ENCODE measurements around the gene ARIH1. TPM values are rescaled to one million over a fixed set of nuclear protein-coding genes. Genes with fewer than 3 reads are reported as not detected.

Gene ARIH1
- total and polyA plus RNA-seq, 2 of the 8 experiments (the other 6 are each of a cell fraction or from before 2014, with no cell fraction given): 32.7 to 179 TPM

- TF ChIP-seq ZNF274 (IDR thresholded peaks at IDR 0.05; ENCODE audit: borderline replicate concordance, extremely low read depth, low read length) (no peak), BCL11A (IDR thresholded peaks at IDR 0.05; ENCODE audit: low read depth in 2 of 2, low read length in 2 of 2) (no peak), JUN (IDR thresholded peaks at IDR 0.05; ENCODE audit: low read depth, low read length) (no peak)
Observed at GRCh38 chr15:72486144-72486543, 12.0 kb downstream of the ARIH1 start (continued).
